HG03025 (cell line): ENCODE measurements around the gene HEXIM2.

Source experiments
- ATAC-seq: cut with Tn5 transposase; IDR thresholded peaks from one replicate; pipeline ENCODE4 v1.9.1; 2021; ENCODE audit warnings: mild to moderate bottlenecking, moderate library complexity; ENCODE audit not compliant: unreplicated experiment, low FRiP score

The HEXIM2 gene

GRCh38 chr17:45162025-45162687 is 481 bp downstream of the HEXIM2 start:
- no peak for ATAC-seq

GRCh38 chr17:45164734-45165269 is 3.1 kb downstream of the HEXIM2 start:
- ATAC-seq = no peak

GRCh38 chr17:45168991-45169752 is 7.5 kb downstream of the HEXIM2 start:
- no peak for ATAC-seq

GRCh38 chr17:45170280-45170930 is 8.7 kb downstream of the HEXIM2 start:
- ATAC-seq = no peak

GRCh38 chr17:45170931-45171337 is 9.3 kb downstream of the HEXIM2 start:
- no peak for ATAC-seq

- no peak for ATAC-seq
Observed at GRCh38 chr17:45171338-45172231, 9.9 kb downstream of the HEXIM2 start.

GRCh38 chr17:45172232-45172540 is 10.5 kb downstream of the HEXIM2 start:
- ATAC-seq = no peak

- ATAC-seq = no peak
Observed at GRCh38 chr17:45172541-45173286, 11.0 kb downstream of the HEXIM2 start.

- ATAC-seq = no peak
Observed at GRCh38 chr17:45175759-45176115, 14.1 kb downstream of the HEXIM2 start.

GRCh38 chr17:45177563-45177962 is 15.9 kb downstream of the HEXIM2 start:
- ATAC-seq = no peak

- no peak for ATAC-seq
Observed at GRCh38 chr17:45184144-45184543, 22.5 kb downstream of the HEXIM2 start.

- ATAC-seq = no peak
Observed at GRCh38 chr17:45186801-45187354, 25.2 kb downstream of the HEXIM2 start.

GRCh38 chr17:45189009-45189408 is 27.3 kb downstream of the HEXIM2 start:
- no peak for ATAC-seq

- no peak for ATAC-seq
Observed at GRCh38 chr17:45190503-45191255, 29.0 kb downstream of the HEXIM2 start.

GRCh38 chr17:45195424-45195823 is 33.7 kb downstream of the HEXIM2 start:
- no peak for ATAC-seq

GRCh38 chr17:45197108-45197507 is 35.4 kb downstream of the HEXIM2 start:
- ATAC-seq = no peak

- no peak for ATAC-seq
Observed at GRCh38 chr17:45197555-45198334, 36.1 kb downstream of the HEXIM2 start.

GRCh38 chr17:45200701-45201100 is 39.0 kb downstream of the HEXIM2 start:
- ATAC-seq = no peak
